Upper lobe of left lung (tissue), 6 donors: Measurements from ENCODE around the gene EPHA8. TPM values are rescaled to one million over a fixed set of nuclear protein-coding genes. Genes with fewer than 3 reads are reported as not detected.

Experiments used
- ATAC-seq, 2 donors: fragments of 200-7000 bp; cut with Tn5 transposase; one replicate each; pipeline ENCODE4 v1.9.1; 2022; ENCODE audit warnings: mild to moderate bottlenecking in 2 of 2, moderate library complexity in 2 of 2; ENCODE audit not compliant: low FRiP score in 2 of 2
- DNase-seq, 2 donors: peaks; one replicate each; pipeline ENCODE4 v3.0.0-alpha.2; 2019 to 2020
- H3K27ac ChIP-seq, 4 donors: fragments of 200-600 bp; sonication (generic); one replicate each; pipeline ENCODE4 v1.5.1; 2016 to 2019
- H3K27me3 ChIP-seq, 4 donors: fragments of 200-600 bp; sonication (generic); one replicate each; pipeline ENCODE4 v1.5.1; 2017 to 2019
- H3K36me3 ChIP-seq, 4 donors: fragments of 200-600 bp; sonication (generic); one replicate each; pipeline ENCODE4 v1.5.1; 2016 to 2019
- H3K4me1 ChIP-seq, 4 donors: fragments of 200-600 bp; sonication (generic); one replicate each; pipeline ENCODE4 v1.5.1; 2018 to 2019
- H3K4me3 ChIP-seq, 4 donors: fragments of 200-600 bp; sonication (generic); one replicate each; pipeline ENCODE4 v1.5.1; 2017 to 2019; ENCODE audit warnings: mild to moderate bottlenecking in 2 of 4, moderate library complexity in 1 of 4
- H3K9me3 ChIP-seq, 4 donors: fragments of 200-600 bp; sonication (generic); one replicate each; pipeline ENCODE4 v1.5.1; 2018 to 2019
- EP300 ChIP-seq, 4 donors: sonication (generic); formaldehyde crosslinking; IDR thresholded peaks; one replicate each; pipeline ENCODE4 v1.5.1; 2017; ENCODE audit warnings: antibody characterized with exemption in 4 of 4, control low read depth in 2 of 4
- POLR2A ChIP-seq, 4 donors: fragments of 450-650 bp; IDR thresholded peaks; one replicate each; pipeline ENCODE4 v1.5.1; 2016 to 2017; ENCODE audit warnings: antibody characterized with exemption in 4 of 4, mild to moderate bottlenecking in 2 of 4
- POLR2AphosphoS5 ChIP-seq, 2 donors: sonication (generic); formaldehyde crosslinking; IDR thresholded peaks; one replicate each; pipeline ENCODE4 v1.5.1; 2017; ENCODE audit warnings: antibody characterized with exemption in 2 of 2
- WGBS, 2 donors: methylation state at CpG; one replicate each; pipeline ENCODE4 v1.1.5; 2017 to 2018; 5-methylcytosine and 5-hydroxymethylcytosine counted together
- total RNA-seq, 6 donors: library from RNA; depleted of rRNA in 4 of 6; stranded (reverse); fragments of >200 nt in 4 of 6; gene quantifications; one replicate each; pipeline versions ENCODE4 v1.1.0 to v1.2.1, GENCODE V29; 2016 to 2021
- TF ChIP-seq, protein P1 (sequence below), 6 experiments: fragments of 450-650 bp in 4 of 6; fragments of 200-600 bp in 2 of 6; sonication (generic) in 2 of 6; IDR thresholded peaks; one replicate each; pipeline ENCODE4 v1.5.1; 2016 to 2019; ENCODE audit warnings: antibody characterized with exemption in 6 of 6
- donor health status: DM: no; HTN: no; CAD: no; lungs with moderate emphysema.
- donor health status: DM: no; HTN: yes; CAD: no; lungs with severe emphysema.

The EPHA8 gene
- total RNA-seq, 6 donors from 2014 or later, result not detected

DNA sequence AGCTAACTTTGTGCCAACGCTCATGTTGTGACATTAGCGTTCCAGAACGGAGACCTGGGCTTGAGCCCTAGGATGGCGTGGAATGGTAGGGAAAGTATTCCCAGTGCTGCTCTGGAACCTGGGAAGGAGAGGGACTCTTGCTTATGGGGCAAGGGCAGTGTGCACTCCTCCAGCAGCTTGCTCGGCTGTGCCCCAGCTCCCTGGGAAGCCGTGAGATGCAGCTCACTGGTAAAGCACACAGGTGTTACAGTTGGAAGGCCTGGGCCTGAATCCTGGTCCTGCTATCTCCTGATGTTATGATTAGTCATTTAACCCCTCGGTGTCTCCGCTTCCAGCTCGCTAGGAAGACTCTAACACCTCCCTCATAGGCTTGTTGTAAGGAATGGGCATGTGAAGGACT, 42.4 kb upstream of the EPHA8 start:
- DNase-seq (no peak), ATAC-seq (no peak)
- H3K27me3 ChIP-seq, result no peaks in the 10 kb centered on the region
- no peak overlapping the region for H3K4me3 ChIP-seq
- TF ChIP-seq, protein P1, sequence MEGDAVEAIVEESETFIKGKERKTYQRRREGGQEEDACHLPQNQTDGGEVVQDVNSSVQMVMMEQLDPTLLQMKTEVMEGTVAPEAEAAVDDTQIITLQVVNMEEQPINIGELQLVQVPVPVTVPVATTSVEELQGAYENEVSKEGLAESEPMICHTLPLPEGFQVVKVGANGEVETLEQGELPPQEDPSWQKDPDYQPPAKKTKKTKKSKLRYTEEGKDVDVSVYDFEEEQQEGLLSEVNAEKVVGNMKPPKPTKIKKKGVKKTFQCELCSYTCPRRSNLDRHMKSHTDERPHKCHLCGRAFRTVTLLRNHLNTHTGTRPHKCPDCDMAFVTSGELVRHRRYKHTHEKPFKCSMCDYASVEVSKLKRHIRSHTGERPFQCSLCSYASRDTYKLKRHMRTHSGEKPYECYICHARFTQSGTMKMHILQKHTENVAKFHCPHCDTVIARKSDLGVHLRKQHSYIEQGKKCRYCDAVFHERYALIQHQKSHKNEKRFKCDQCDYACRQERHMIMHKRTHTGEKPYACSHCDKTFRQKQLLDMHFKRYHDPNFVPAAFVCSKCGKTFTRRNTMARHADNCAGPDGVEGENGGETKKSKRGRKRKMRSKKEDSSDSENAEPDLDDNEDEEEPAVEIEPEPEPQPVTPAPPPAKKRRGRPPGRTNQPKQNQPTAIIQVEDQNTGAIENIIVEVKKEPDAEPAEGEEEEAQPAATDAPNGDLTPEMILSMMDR (IDR thresholded peaks at IDR 0.05), result no peak
- TF ChIP-seq EP300 (IDR thresholded peaks at IDR 0.05) (no peak), POLR2AphosphoS5 (IDR thresholded peaks at IDR 0.05) (no peak), POLR2A (IDR thresholded peaks at IDR 0.05) (no peak)
- no peaks in the 10 kb centered on the region for H3K4me1 ChIP-seq
- WGBS, 2 donors, result 98% methylated on average over 7 to 9 of the region's 9 CpGs
- H3K27ac ChIP-seq, result no peak overlapping the region
- peaks cover 28 to 97% (median 88%) of the 10 kb centered on the region in 4 donors for H3K36me3 ChIP-seq
- no peaks in the 10 kb centered on the region for H3K9me3 ChIP-seq

GRCh38 chr1:22521692-22522091, 41.6 kb upstream of the EPHA8 start:
- DNase-seq (no peak), ATAC-seq (no peak)
- H3K4me1 ChIP-seq, result no peaks in the 10 kb centered on the region
- no peaks in the 10 kb centered on the region for H3K9me3 ChIP-seq
- TF ChIP-seq, protein P1 (IDR thresholded peaks at IDR 0.05), result no peak
- TF ChIP-seq POLR2A (IDR thresholded peaks at IDR 0.05) (no peak), EP300 (IDR thresholded peaks at IDR 0.05) (no peak), POLR2AphosphoS5 (IDR thresholded peaks at IDR 0.05) (no peak)
- no peak overlapping the region for H3K4me3 ChIP-seq
- no peak overlapping the region for H3K27ac ChIP-seq
- H3K27me3 ChIP-seq, result no peaks in the 10 kb centered on the region
- 97% methylated on average over 4 of the region's 4 CpGs; no CpG with 5 or more reads in 1 of the 2 donors for WGBS, 2 donors
- peaks cover 27 to 97% (median 91%) of the 10 kb centered on the region in 4 donors for H3K36me3 ChIP-seq

GRCh38 chr1:22522221-22522743, 41.0 kb upstream of the EPHA8 start:
- H3K36me3 ChIP-seq, result peaks cover 21 to 97% (median 91%) of the 10 kb centered on the region in 4 donors
- no peaks in the 10 kb centered on the region for H3K4me1 ChIP-seq
- H3K9me3 ChIP-seq, result no peaks in the 10 kb centered on the region
- no peak overlapping the region for H3K4me3 ChIP-seq
- DNase-seq (no peak), ATAC-seq (no peak)
- no peaks in the 10 kb centered on the region for H3K27me3 ChIP-seq
- H3K27ac ChIP-seq, result no peak overlapping the region
- 98% methylated on average over 7 of the region's 7 CpGs for WGBS, 2 donors
- TF ChIP-seq EP300 (IDR thresholded peaks at IDR 0.05) (no peak), POLR2A (IDR thresholded peaks at IDR 0.05) (no peak), POLR2AphosphoS5 (IDR thresholded peaks at IDR 0.05) (no peak)
- TF ChIP-seq, protein P1 (IDR thresholded peaks at IDR 0.05), result no peak

GRCh38 chr1:22524481-22524880, 38.8 kb upstream of the EPHA8 start:
- no peaks in the 10 kb centered on the region for H3K27me3 ChIP-seq
- no peaks in the 10 kb centered on the region for H3K4me1 ChIP-seq
- peaks cover 18 to 97% (median 78%) of the 10 kb centered on the region in 4 donors for H3K36me3 ChIP-seq
- 66 to 72% methylated on average over 5 of the region's 5 CpGs for WGBS, 2 donors
- no peak overlapping the region for H3K4me3 ChIP-seq
- TF ChIP-seq POLR2AphosphoS5 (IDR thresholded peaks at IDR 0.05) (no peak), EP300 (IDR thresholded peaks at IDR 0.05) (no peak)
- TF ChIP-seq, protein P1 (IDR thresholded peaks at IDR 0.05), result no peak
- no peaks in the 10 kb centered on the region for H3K9me3 ChIP-seq
- ATAC-seq (no peak), DNase-seq (no peak)
- no peak overlapping the region for H3K27ac ChIP-seq

DNA sequence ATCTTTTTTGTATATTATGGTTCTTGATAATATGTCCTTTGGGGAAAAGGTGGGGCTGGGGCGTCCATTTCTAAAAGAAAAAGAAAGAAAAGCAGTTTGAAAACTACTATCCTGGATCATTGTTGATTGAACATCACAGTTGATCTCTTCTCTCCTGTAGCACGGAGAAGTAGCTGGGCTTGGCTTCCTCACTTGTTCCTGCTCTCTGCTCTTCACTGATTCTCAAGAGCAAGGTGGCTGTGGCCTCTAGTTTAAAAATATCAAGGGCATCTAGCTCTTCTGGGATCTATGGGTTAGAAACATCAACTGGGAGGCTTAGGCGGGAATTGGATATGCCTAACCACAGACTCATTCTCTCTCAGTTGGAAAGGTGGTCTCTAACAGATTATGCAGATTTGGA, 38.1 kb upstream of the EPHA8 start:
- H3K4me3 ChIP-seq, result no peak overlapping the region
- WGBS, 2 donors, result 92 to 93% methylated on average over 3 of the region's 3 CpGs

More for the DNA sequence above, 38.1 kb upstream of the EPHA8 start:
- Histone ChIP-seq H3K27me3 (no peaks in the 10 kb centered on the region), H3K9me3 (no peaks in the 10 kb centered on the region), H3K4me1 (no peaks in the 10 kb centered on the region), H3K27ac (no peak overlapping the region), H3K36me3 (peaks cover 13 to 91% (median 71%) of the 10 kb centered on the region in 4 donors)
- TF ChIP-seq POLR2AphosphoS5 (IDR thresholded peaks at IDR 0.05) (no peak), POLR2A (IDR thresholded peaks at IDR 0.05) (no peak), EP300 (IDR thresholded peaks at IDR 0.05) (no peak)
- TF ChIP-seq, protein P1 (IDR thresholded peaks at IDR 0.05), result no peak
- no peak for DNase-seq
- ATAC-seq, result no peak
